H9 (cell line): Measurements from ENCODE around the gene YES1. TPM values are rescaled to one million over a fixed set of nuclear protein-coding genes. Genes with fewer than 3 reads are reported as not detected.
A peak's percentile ranks its signal among the peaks of the same experiment; 100 is the strongest.

Experiments
- DNase-seq: peaks from one replicate; pipeline ENCODE4 v3.0.0-alpha.2; 2017
- H2AFZ ChIP-seq: one replicate; pipeline ENCODE4 v1.6.1; 2013; ENCODE audit warnings: mild to moderate bottlenecking, low read length, control low read depth, moderate library complexity
- H2AK5ac ChIP-seq: 2 replicates; pipeline ENCODE4 v1.6.1; 2013; ENCODE audit warnings: low read length, control low read depth, mixed read lengths; ENCODE audit not compliant: insufficient read length
- H2BK120ac ChIP-seq: one replicate; pipeline ENCODE4 v1.6.1; 2013; ENCODE audit warnings: low read depth, mild to moderate bottlenecking, low read length, control low read depth, inconsistent platforms; ENCODE audit not compliant: poor library complexity, severe bottlenecking
- H2BK12ac ChIP-seq: 2 replicates; pipeline ENCODE4 v1.6.1; 2013; ENCODE audit warnings: low read length, control low read depth, mixed read lengths, low read depth; ENCODE audit not compliant: insufficient read length
- H2BK15ac ChIP-seq: 2 replicates; pipeline ENCODE4 v1.6.1; 2013; ENCODE audit warnings: low read depth, low read length, control low read depth
- H2BK20ac ChIP-seq: one replicate; pipeline ENCODE4 v1.6.1; 2013; ENCODE audit warnings: low read depth, mild to moderate bottlenecking, low read length, control low read depth, inconsistent platforms; ENCODE audit not compliant: poor library complexity, severe bottlenecking
- H2BK5ac ChIP-seq: 2 replicates; pipeline ENCODE4 v1.6.1; 2013; ENCODE audit warnings: low read length, control low read depth, mixed read lengths; ENCODE audit not compliant: insufficient read length
- H3K14ac ChIP-seq: 2 replicates; pipeline ENCODE4 v1.6.1; 2013; ENCODE audit warnings: low read length, control low read depth; ENCODE audit not compliant: insufficient read depth
- H3K18ac ChIP-seq: 2 replicates; pipeline ENCODE4 v1.6.1; 2013; ENCODE audit warnings: low read depth, mild to moderate bottlenecking, mixed read lengths, low read length, control low read depth; ENCODE audit not compliant: insufficient read length
- H3K23ac ChIP-seq: 2 replicates; pipeline ENCODE4 v1.6.1; 2013; ENCODE audit warnings: low read length, control low read depth, mixed read lengths, low read depth; ENCODE audit not compliant: insufficient read length
- H3K23me2 ChIP-seq: 2 replicates; pipeline ENCODE4 v1.6.1; 2013; ENCODE audit warnings: low read depth, mild to moderate bottlenecking, mixed read lengths, low read length, control low read depth; ENCODE audit not compliant: insufficient read length, poor library complexity, severe bottlenecking
- H3K27ac ChIP-seq: 2 replicates; pipeline ENCODE4 v1.5.1; 2013; ENCODE audit warnings: low read length, control low read depth, mixed read lengths, low read depth; ENCODE audit not compliant: insufficient read length
- H3K27me3 ChIP-seq: 2 replicates; pipeline ENCODE4 v1.6.1; 2013; ENCODE audit warnings: low read length, control low read depth, inconsistent platforms; ENCODE audit not compliant: insufficient read depth
- H3K4ac ChIP-seq: 2 replicates; pipeline ENCODE4 v1.6.1; 2013; ENCODE audit warnings: low read depth, mild to moderate bottlenecking, control low read depth, inconsistent platforms, low read length, moderate library complexity
- H3K4me1 ChIP-seq: 2 replicates; pipeline ENCODE4 v1.6.1; 2013; ENCODE audit warnings: low read length, control low read depth, inconsistent platforms; ENCODE audit not compliant: insufficient read depth
- H3K4me2 ChIP-seq: 2 replicates; pipeline ENCODE4 v1.6.1; 2013; ENCODE audit warnings: low read length, control low read depth, mixed read lengths; ENCODE audit not compliant: insufficient read length, insufficient read depth
- H3K56ac ChIP-seq: 2 replicates; pipeline ENCODE4 v1.6.1; 2013; ENCODE audit warnings: low read depth, mild to moderate bottlenecking, mixed read lengths, low read length, control low read depth; ENCODE audit not compliant: insufficient read length
- H3K79me1 ChIP-seq: 2 replicates; pipeline ENCODE4 v1.6.1; 2013; ENCODE audit warnings: low read depth, mild to moderate bottlenecking, moderate library complexity, low read length, control low read depth, inconsistent platforms; ENCODE audit not compliant: insufficient read depth, poor library complexity, severe bottlenecking
- H3K79me2 ChIP-seq: 2 replicates; pipeline ENCODE4 v1.6.1; 2013; ENCODE audit warnings: low read length, control low read depth, inconsistent platforms; ENCODE audit not compliant: insufficient read depth
- H3K9ac ChIP-seq: 2 replicates; pipeline ENCODE4 v1.6.1; 2013; ENCODE audit warnings: low read length, control low read depth, mixed read lengths; ENCODE audit not compliant: insufficient read length; ENCODE audit errors: extremely low read depth
- H3K9me3 ChIP-seq: one replicate; pipeline ENCODE4 v1.6.1; 2013; ENCODE audit warnings: low read depth, low read length, inconsistent platforms; ENCODE audit not compliant: control insufficient read depth
- H3T11ph ChIP-seq: one replicate; pipeline ENCODE4 v1.6.1; 2013; ENCODE audit warnings: mild to moderate bottlenecking, low read length, control low read depth, inconsistent platforms
- H4K20me1 ChIP-seq: one replicate; pipeline ENCODE4 v1.6.1; 2013; ENCODE audit not compliant: control insufficient read depth, insufficient read length, insufficient read depth
- H4K5ac ChIP-seq: 2 replicates; pipeline ENCODE4 v1.6.1; 2013; ENCODE audit warnings: low read depth, mild to moderate bottlenecking, mixed read lengths, low read length, control low read depth; ENCODE audit not compliant: insufficient read length
- H4K8ac ChIP-seq: replicated peaks from 2 replicates; pipeline ENCODE4 v1.6.1; 2013; ENCODE audit warnings: low read length, control low read depth, mixed read lengths, low read depth; ENCODE audit not compliant: insufficient read length
- H4K91ac ChIP-seq: 2 replicates; pipeline ENCODE4 v1.6.1; 2013; ENCODE audit warnings: low read depth, mild to moderate bottlenecking, moderate library complexity, mixed read lengths, low read length, control low read depth; ENCODE audit not compliant: insufficient read length
- H3K27ac Mint-ChIP-seq, 3 experiments: 2 replicates in 2 of 3; 3 replicates in 1 of 3; pipeline ENCODE4 v1.8.0; 2020 to 2021; ENCODE audit warnings: mixed read lengths in 3 of 3, mild to moderate bottlenecking in 1 of 3, moderate library complexity in 1 of 3
- H3K27me3 Mint-ChIP-seq: 2 replicates; pipeline ENCODE4 v1.8.0; 2021; ENCODE audit warnings: low read depth, mild to moderate bottlenecking, moderate library complexity, mixed read lengths
- H3K36me3 Mint-ChIP-seq, 3 experiments: 2 replicates in 2 of 3; 3 replicates in 1 of 3; pipeline ENCODE4 v1.8.0; 2020 to 2021; ENCODE audit warnings: low read depth in 3 of 3, mixed read lengths in 3 of 3; ENCODE audit not compliant: insufficient read depth in 1 of 3
- H3K4me1 Mint-ChIP-seq, 2 experiments: 2 replicates each; pipeline ENCODE4 v1.8.0; 2020; ENCODE audit warnings: mixed read lengths in 2 of 2
- H3K4me3 Mint-ChIP-seq, 2 experiments: 2 replicates in 1 of 2; 3 replicates in 1 of 2; pipeline ENCODE4 v1.8.0; 2020 to 2021; ENCODE audit warnings: mild to moderate bottlenecking in 2 of 2, mixed read lengths in 2 of 2, moderate library complexity in 1 of 2
- H3K9me3 Mint-ChIP-seq, 2 experiments: 2 replicates in 1 of 2; 3 replicates in 1 of 2; pipeline ENCODE4 v1.8.0; 2020; ENCODE audit warnings: mild to moderate bottlenecking in 2 of 2, mixed read lengths in 2 of 2, moderate library complexity in 1 of 2
- WGBS: extraction: QIAGEN DNeasy Blood & Tissue Kit; methylation state at CpG from one replicate; pipeline ENCODE4 v1.1.7; 2013; ENCODE audit warnings: missing lambda C conversion rate, low lambda C conversion rate, mixed read lengths; ENCODE audit not compliant: insufficient read length; ENCODE audit errors: extremely low coverage; 5-methylcytosine and 5-hydroxymethylcytosine counted together
- total RNA-seq: library from RNA; stranded (reverse); gene quantifications from 2 replicates; pipeline ENCODE4 v1.2.1, GENCODE V29; 2021
- TF ChIP-seq, protein P1 (sequence below): fragments of 200-600 bp; sonication (generic); conservative IDR thresholded peaks from 3 replicates; pipeline ENCODE4 v1.8.0; 2021; ENCODE audit warnings: antibody characterized with exemption, mild to moderate bottlenecking

Gene YES1
- total RNA-seq, 1 experiment from 2014 or later, result 86.9 TPM

DNA sequence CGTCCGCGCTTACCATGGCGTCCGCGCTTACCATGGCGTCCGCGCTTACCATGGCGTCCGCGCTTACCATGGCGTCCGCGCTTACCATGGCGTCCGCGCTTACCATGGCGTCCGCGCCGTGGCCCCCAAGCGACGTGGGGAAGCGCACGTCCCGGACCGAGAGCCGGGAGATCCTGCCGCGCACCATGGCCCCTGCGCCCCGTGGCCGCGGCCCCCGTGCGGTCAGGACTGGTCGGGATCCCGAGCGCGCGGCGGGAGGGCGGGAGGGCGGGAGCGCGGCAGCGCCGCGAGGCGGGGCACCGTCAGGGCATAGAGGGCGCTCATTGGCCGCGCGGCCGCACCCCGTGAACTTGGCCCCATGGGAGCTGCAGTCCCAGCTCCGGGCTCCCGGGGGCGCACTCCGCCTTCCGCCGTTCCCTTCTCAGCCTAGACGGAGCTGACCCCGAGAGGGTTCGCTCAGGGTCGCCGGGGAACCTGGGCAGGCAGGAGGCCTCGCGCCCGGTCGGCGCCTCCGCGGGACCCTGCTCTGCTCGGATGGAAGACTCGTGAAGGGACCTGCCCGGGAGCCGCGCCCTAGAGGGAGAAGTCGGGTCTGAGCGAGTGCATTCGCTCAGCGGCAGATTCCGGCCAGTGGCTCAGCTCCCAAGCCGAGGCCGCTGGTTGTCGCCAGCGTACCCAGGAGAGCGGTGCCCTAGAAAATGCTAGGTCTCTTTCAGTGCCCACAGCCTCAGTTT lies 99.5 kb downstream of the YES1 start, which contains the start of gene ENOSF1:
TSS of gene ENOSF1 (minus strand) at position 230 of the 734 bp plus-strand sequence. CDS start at position 187, 43 bp downstream.
- Histone ChIP-seq H2BK12ac (no peak within 1 kb of the TSS), H4K20me1 (no peaks in the 10 kb centered on the region), H2BK20ac (no peak within 1 kb of the TSS), H2BK5ac (no peak within 1 kb of the TSS), H2AFZ (peak within 1 kb of the TSS; percentile 59), H3K9me3 (no peaks in the 10 kb centered on the region), H3K14ac (peak within 1 kb of the TSS; percentile 89), H3K4ac (no peak within 1 kb of the TSS), H3K23me2 (peaks cover 8% of the 10 kb centered on the region), H4K91ac (no peak within 1 kb of the TSS), H2BK15ac (no peak within 1 kb of the TSS), H3K4me1 (0 out of 2 replicates have a peak, but pooled peaks cover 2% of the 10 kb centered on the region), H4K5ac (no peak within 1 kb of the TSS), H3K18ac (no peak within 1 kb of the TSS), H3K4me2 (peak within 1 kb of the TSS; percentile 81), H3K27me3 (no peaks in the 10 kb centered on the region), H3K9ac (peak within 1 kb of the TSS; percentile 57), H3T11ph (no peak within 1 kb of the TSS), H2BK120ac (no peak within 1 kb of the TSS), H2AK5ac (no peak within 1 kb of the TSS), H3K56ac (no peak within 1 kb of the TSS), H4K8ac (no peak within 1 kb of the TSS), H3K79me2 (no peaks in the 10 kb centered on the region), H3K27ac (no peak within 1 kb of the TSS), H3K23ac (no peak within 1 kb of the TSS), H3K79me1 (peaks cover 3% of the 10 kb centered on the region)
- WGBS, result no CpG with 5 or more reads among the region's 91 CpGs
- peak within 1 kb of the TSS; percentile 77 to 80 for H3K4me3 Mint-ChIP-seq
- H3K27me3 Mint-ChIP-seq, result peaks cover 5% of the 10 kb centered on the region
- peaks cover 3 to 7% of the 10 kb centered on the region in 2 experiments; a peak in 3 of 5 replicates for H3K9me3 Mint-ChIP-seq
- peak within 1 kb of the TSS in 1 of 3 experiments; percentile 49; a peak in 1 of 7 replicates for H3K27ac Mint-ChIP-seq
- H3K4me1 Mint-ChIP-seq, result peaks cover 6 to 7% of the 10 kb centered on the region in 2 experiments
- DNase-seq, result peak; percentile 94
- TF ChIP-seq, protein P1, sequence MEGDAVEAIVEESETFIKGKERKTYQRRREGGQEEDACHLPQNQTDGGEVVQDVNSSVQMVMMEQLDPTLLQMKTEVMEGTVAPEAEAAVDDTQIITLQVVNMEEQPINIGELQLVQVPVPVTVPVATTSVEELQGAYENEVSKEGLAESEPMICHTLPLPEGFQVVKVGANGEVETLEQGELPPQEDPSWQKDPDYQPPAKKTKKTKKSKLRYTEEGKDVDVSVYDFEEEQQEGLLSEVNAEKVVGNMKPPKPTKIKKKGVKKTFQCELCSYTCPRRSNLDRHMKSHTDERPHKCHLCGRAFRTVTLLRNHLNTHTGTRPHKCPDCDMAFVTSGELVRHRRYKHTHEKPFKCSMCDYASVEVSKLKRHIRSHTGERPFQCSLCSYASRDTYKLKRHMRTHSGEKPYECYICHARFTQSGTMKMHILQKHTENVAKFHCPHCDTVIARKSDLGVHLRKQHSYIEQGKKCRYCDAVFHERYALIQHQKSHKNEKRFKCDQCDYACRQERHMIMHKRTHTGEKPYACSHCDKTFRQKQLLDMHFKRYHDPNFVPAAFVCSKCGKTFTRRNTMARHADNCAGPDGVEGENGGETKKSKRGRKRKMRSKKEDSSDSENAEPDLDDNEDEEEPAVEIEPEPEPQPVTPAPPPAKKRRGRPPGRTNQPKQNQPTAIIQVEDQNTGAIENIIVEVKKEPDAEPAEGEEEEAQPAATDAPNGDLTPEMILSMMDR, result peak; percentile 98
- peaks cover 4 to 26% (median 10%) of the 10 kb centered on the region in 3 experiments; a peak in 5 of 7 replicates for H3K36me3 Mint-ChIP-seq
